CD14-positive monocyte (primary cell): ENCODE measurements around the gene TAF15. TPM values are rescaled to one million over a fixed set of nuclear protein-coding genes. Genes with fewer than 3 reads are reported as not detected.

Experiments used
- DNase-seq, 3 donors: peaks; one replicate each; pipeline ENCODE4 v3.0.0-alpha.2; 2011 to 2022
- H2AFZ ChIP-seq: 2 replicates; pipeline ENCODE4 v1.6.0; 2012; ENCODE audit warnings: mild to moderate bottlenecking, low read depth, low read length, inconsistent platforms; ENCODE audit not compliant: insufficient read depth, poor library complexity, severe bottlenecking
- H3K27ac ChIP-seq, 2 donors: 1 replicate in 1 of 2; 2 replicates in 1 of 2; pipeline ENCODE4 v1.5.1; 2012 to 2013; ENCODE audit warnings: low read length in 2 of 2, control low read depth in 1 of 2, inconsistent platforms in 1 of 2, low read depth in 1 of 2, mild to moderate bottlenecking in 1 of 2
- H3K27me3 ChIP-seq, 2 donors: one replicate each; pipeline versions ENCODE4 v1.6.0 to v1.6.1; 2011 to 2013; ENCODE audit warnings: low read length in 2 of 2; ENCODE audit not compliant: control insufficient read depth in 2 of 2, insufficient read depth in 2 of 2
- H3K36me3 ChIP-seq, 2 donors: replicated peaks in 1 of 2; 1 replicate in 1 of 2; 2 replicates in 1 of 2; pipeline versions ENCODE4 v1.5.1 to v1.6.1; 2012 to 2013; ENCODE audit warnings: low read length in 2 of 2, control low read depth in 1 of 2, inconsistent platforms in 1 of 2, mild to moderate bottlenecking in 1 of 2; ENCODE audit not compliant: insufficient read depth in 2 of 2, control insufficient read depth in 1 of 2
- H3K4me1 ChIP-seq, 2 donors: 1 replicate in 1 of 2; 2 replicates in 1 of 2; pipeline versions ENCODE4 v1.5.1 to v1.6.1; 2012 to 2013; ENCODE audit warnings: low read length in 2 of 2, control low read depth in 1 of 2, inconsistent platforms in 1 of 2, mild to moderate bottlenecking in 1 of 2, moderate library complexity in 1 of 2; ENCODE audit not compliant: insufficient read depth in 2 of 2, control insufficient read depth in 1 of 2
- H3K4me2 ChIP-seq: replicated peaks from 2 replicates; pipeline ENCODE3; 2012; ENCODE audit warnings: low read length, moderate library complexity, mild to moderate bottlenecking; ENCODE audit not compliant: poor library complexity, severe bottlenecking; ENCODE audit errors: extremely low read depth
- H3K4me3 ChIP-seq, 3 experiments: fragments of 200-600 bp in 1 of 3; sonication (generic) in 1 of 3; replicated peaks in 1 of 3; 1 replicate in 2 of 3; 2 replicates in 1 of 3; pipeline ENCODE4 v1.5.1; 2011 to 2013; ENCODE audit warnings: low read length in 3 of 3, mild to moderate bottlenecking in 3 of 3, control low read depth in 2 of 3, low read depth in 2 of 3, inconsistent platforms in 1 of 3, moderate library complexity in 1 of 3
- H3K79me2 ChIP-seq: 2 replicates; pipeline ENCODE4 v1.6.0; 2012; ENCODE audit warnings: mild to moderate bottlenecking, control low read depth, inconsistent platforms, low read length, moderate library complexity; ENCODE audit not compliant: insufficient read depth
- H3K9ac ChIP-seq: 2 replicates; pipeline ENCODE4 v1.6.0; 2017; ENCODE audit warnings: low read length, mild to moderate bottlenecking; ENCODE audit not compliant: insufficient read depth, poor library complexity, severe bottlenecking
- H3K9me3 ChIP-seq, 2 donors: replicated peaks in 1 of 2; 1 replicate in 1 of 2; 2 replicates in 1 of 2; pipeline versions ENCODE4 v1.5.1 to v1.6.1; 2012 to 2013; ENCODE audit warnings: low read length in 2 of 2, control low read depth in 1 of 2; ENCODE audit not compliant: control insufficient read depth in 1 of 2, insufficient read depth in 1 of 2
- H4K20me1 ChIP-seq: 2 replicates; pipeline ENCODE4 v1.6.0; 2012; ENCODE audit warnings: mild to moderate bottlenecking, low read length, control low read depth, moderate library complexity; ENCODE audit not compliant: insufficient read depth
- H3K27ac Mint-ChIP-seq, 7 donors: one replicate each; pipeline ENCODE4 v1.8.0; 2020; ENCODE audit warnings: mild to moderate bottlenecking in 7 of 7, mixed read lengths in 7 of 7, moderate library complexity in 6 of 7, inconsistent platforms in 2 of 7
- H3K27me3 Mint-ChIP-seq, 3 donors: one replicate each; pipeline ENCODE4 v1.8.0; 2021 to 2022; ENCODE audit warnings: low read depth in 3 of 3, mild to moderate bottlenecking in 3 of 3, mixed read lengths in 3 of 3, moderate library complexity in 3 of 3, inconsistent platforms in 1 of 3
- H3K36me3 Mint-ChIP-seq, 2 donors: one replicate each; pipeline ENCODE4 v1.8.0; 2020; ENCODE audit warnings: mixed read lengths in 2 of 2, inconsistent platforms in 1 of 2, mild to moderate bottlenecking in 1 of 2
- H3K4me1 Mint-ChIP-seq: one replicate; pipeline ENCODE4 v1.8.0; 2020; ENCODE audit warnings: mild to moderate bottlenecking, mixed read lengths
- H3K4me3 Mint-ChIP-seq, 2 donors: one replicate each; pipeline ENCODE4 v1.8.0; 2020; ENCODE audit warnings: mild to moderate bottlenecking in 2 of 2, mixed read lengths in 2 of 2, moderate library complexity in 1 of 2
- H3K9me3 Mint-ChIP-seq, 7 donors: one replicate each; pipeline ENCODE4 v1.8.0; 2020 to 2022; ENCODE audit warnings: mixed read lengths in 7 of 7, mild to moderate bottlenecking in 6 of 7, moderate library complexity in 6 of 7, inconsistent platforms in 2 of 7
- WGBS: methylation state at CpG from one replicate; pipeline ENCODE4 v1.1.5; 2013; ENCODE audit warnings: missing lambda C conversion rate; ENCODE audit not compliant: insufficient coverage; 5-methylcytosine and 5-hydroxymethylcytosine counted together
- intact Hi-C, 2 donors: fragments of 100-400 bp; cut with micrococcal nuclease; formaldehyde crosslinking; loops; one replicate each; pipeline versions ENCODE4 v1.15.0 to v1.15.1; 2023
- polyA plus RNA-seq, 3 donors: library from polyadenylated mRNA; depleted of rRNA in 1 of 3; unstranded in 2 of 3; stranded (reverse) in 1 of 3; fragments of 300-500 nt in 2 of 3; fragments of >200 nt in 1 of 3; fragmentation: Illumina TruSeq in 2 of 3; gene quantifications; 1 replicate in 2 of 3; 2 replicates in 1 of 3; pipeline ENCODE4 v1.2.3, GENCODE V29; 2012 to 2021
- TF ChIP-seq, protein P1 (sequence below): fragments of 200-600 bp; IDR thresholded peaks from one replicate; pipeline ENCODE4 v1.8.0; 2022; ENCODE audit warnings: antibody characterized with exemption, mild to moderate bottlenecking

Gene TAF15
- polyA plus RNA-seq, 3 donors, result 6.0 to 50.6 (median 16.3) TPM

DNA sequence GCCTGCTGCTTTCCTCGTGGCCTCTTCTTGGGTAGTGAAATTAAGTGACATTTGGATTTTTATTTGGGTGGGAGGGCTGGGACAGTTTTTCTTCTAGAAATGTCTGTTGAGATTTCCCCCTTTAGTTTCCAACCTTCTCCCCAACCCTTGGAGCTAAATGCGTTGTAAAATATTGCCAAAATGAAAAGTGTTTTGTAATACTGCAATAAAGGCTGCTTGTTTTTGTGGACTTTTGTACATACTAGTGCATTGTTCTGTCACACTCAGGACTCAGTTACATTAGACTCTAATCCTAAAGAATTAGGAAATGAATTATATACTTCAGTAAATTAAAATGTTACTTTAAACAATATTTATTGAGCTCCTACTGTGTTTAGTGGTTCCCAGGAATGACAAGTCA, 37.7 kb downstream of the TAF15 start:
- Histone ChIP-seq H3K4me2 (no peak overlapping the region), H3K9me3 (no peaks in the 10 kb centered on the region), H3K79me2 (no peaks in the 10 kb centered on the region), H3K4me1 (no peaks in the 10 kb centered on the region), H4K20me1 (peaks cover 16% of the 10 kb centered on the region), H3K27me3 (no peaks in the 10 kb centered on the region), H3K4me3 (no peak overlapping the region), H2AFZ (no peak overlapping the region), H3K9ac (no peak overlapping the region), H3K36me3 (peaks cover 58 to 92% of the 10 kb centered on the region in 2 donors), H3K27ac (no peak overlapping the region)
- Mint-ChIP-seq H3K4me1 (no peaks in the 10 kb centered on the region), H3K27ac (no peak overlapping the region), H3K27me3 (peaks cover 0 to 1% (median 0%) of the 10 kb centered on the region in 3 donors), H3K9me3 (no peaks in the 10 kb centered on the region), H3K36me3 (peaks cover 73 to 91% of the 10 kb centered on the region in 2 donors), H3K4me3 (no peak overlapping the region)
- intact Hi-C loops, result no loop called here
- TF ChIP-seq, protein P1, sequence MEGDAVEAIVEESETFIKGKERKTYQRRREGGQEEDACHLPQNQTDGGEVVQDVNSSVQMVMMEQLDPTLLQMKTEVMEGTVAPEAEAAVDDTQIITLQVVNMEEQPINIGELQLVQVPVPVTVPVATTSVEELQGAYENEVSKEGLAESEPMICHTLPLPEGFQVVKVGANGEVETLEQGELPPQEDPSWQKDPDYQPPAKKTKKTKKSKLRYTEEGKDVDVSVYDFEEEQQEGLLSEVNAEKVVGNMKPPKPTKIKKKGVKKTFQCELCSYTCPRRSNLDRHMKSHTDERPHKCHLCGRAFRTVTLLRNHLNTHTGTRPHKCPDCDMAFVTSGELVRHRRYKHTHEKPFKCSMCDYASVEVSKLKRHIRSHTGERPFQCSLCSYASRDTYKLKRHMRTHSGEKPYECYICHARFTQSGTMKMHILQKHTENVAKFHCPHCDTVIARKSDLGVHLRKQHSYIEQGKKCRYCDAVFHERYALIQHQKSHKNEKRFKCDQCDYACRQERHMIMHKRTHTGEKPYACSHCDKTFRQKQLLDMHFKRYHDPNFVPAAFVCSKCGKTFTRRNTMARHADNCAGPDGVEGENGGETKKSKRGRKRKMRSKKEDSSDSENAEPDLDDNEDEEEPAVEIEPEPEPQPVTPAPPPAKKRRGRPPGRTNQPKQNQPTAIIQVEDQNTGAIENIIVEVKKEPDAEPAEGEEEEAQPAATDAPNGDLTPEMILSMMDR, result no peak
- WGBS, result no CpG with 5 or more reads among the region's 2 CpGs
- no peak for DNase-seq

DNA sequence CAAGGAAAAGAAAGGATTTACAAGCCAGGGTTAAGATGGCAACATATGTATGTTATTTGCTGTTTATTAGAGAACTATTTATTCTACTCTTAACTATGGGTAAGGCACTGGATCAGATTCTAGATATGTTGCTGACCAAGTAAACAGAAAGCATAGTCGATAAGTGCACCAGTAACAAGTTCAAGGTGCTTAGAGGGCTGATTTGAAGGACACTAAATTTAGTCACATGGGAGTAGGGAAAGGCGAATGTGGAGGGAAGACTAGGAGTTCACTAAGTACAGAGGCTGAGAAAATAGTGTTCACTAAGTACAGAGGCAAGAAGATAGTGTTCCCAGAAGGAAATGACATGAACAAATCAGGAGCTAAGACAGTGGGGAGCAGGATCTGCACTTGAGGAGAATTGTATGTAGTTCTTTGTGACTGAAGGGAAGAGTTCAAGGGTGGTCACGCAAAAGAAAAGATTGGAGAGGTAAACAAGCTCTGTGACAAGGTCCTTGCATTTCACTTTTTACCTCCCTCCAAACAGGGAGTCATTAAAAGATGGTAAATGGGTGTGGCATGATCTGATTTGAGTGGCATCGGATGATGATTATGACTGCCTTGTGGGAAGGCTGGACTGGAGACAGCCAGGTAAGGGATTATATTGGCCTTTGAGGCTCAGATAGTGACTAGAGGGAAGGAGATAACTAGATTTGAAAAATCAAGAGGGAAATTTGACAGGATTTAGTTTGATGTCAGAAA, 38.5 kb downstream of the TAF15 start:
- no peaks in the 10 kb centered on the region for H3K79me2 ChIP-seq
- no peak overlapping the region for H2AFZ ChIP-seq
- WGBS, result 93% methylated on average over 3 of the region's 4 CpGs
- H3K27me3 ChIP-seq, result no peaks in the 10 kb centered on the region
- H3K4me2 ChIP-seq, result no peak overlapping the region
- no peaks in the 10 kb centered on the region for H3K4me1 ChIP-seq
- peaks cover 16% of the 10 kb centered on the region for H4K20me1 ChIP-seq
- peak overlapping the region in 1 of 2 donors; percentile 18 for H3K27ac ChIP-seq
- peak overlapping the region in 3 of 7 donors; percentile 9 to 22 (median 16) for H3K27ac Mint-ChIP-seq
- no peaks in the 10 kb centered on the region for H3K9me3 ChIP-seq
- H3K9ac ChIP-seq, result no peak overlapping the region
- H3K9me3 Mint-ChIP-seq, result no peaks in the 10 kb centered on the region
- peaks cover 0 to 1% (median 0%) of the 10 kb centered on the region in 3 donors for H3K27me3 Mint-ChIP-seq
- H3K36me3 ChIP-seq, result peaks cover 50 to 87% of the 10 kb centered on the region in 2 donors
- no peak overlapping the region for H3K4me3 Mint-ChIP-seq
- peaks cover 68 to 89% of the 10 kb centered on the region in 2 donors for H3K36me3 Mint-ChIP-seq
- H3K4me3 ChIP-seq, result no peak overlapping the region
- intact Hi-C loops, result no loop called here
- no peak for DNase-seq
- no peaks in the 10 kb centered on the region for H3K4me1 Mint-ChIP-seq
- TF ChIP-seq, protein P1, result no peak
